GM19043 (cell line): ENCODE measurements around the gene GABRB3.
"Not testable (repeated sequence)": the region's sequence is repeated elsewhere in the genome, so short reads cannot be mapped to it uniquely, and the experiment has no call there.

Source experiments
- ATAC-seq: cut with Tn5 transposase; IDR thresholded peaks from one replicate; pipeline ENCODE4 v1.9.1; 2021; ENCODE audit warnings: low read depth; ENCODE audit not compliant: unreplicated experiment

GABRB3 gene

GRCh38 chr15:26738996-26739395 is 33.9 kb downstream of the GABRB3 start:
- no peak for ATAC-seq

DNA sequence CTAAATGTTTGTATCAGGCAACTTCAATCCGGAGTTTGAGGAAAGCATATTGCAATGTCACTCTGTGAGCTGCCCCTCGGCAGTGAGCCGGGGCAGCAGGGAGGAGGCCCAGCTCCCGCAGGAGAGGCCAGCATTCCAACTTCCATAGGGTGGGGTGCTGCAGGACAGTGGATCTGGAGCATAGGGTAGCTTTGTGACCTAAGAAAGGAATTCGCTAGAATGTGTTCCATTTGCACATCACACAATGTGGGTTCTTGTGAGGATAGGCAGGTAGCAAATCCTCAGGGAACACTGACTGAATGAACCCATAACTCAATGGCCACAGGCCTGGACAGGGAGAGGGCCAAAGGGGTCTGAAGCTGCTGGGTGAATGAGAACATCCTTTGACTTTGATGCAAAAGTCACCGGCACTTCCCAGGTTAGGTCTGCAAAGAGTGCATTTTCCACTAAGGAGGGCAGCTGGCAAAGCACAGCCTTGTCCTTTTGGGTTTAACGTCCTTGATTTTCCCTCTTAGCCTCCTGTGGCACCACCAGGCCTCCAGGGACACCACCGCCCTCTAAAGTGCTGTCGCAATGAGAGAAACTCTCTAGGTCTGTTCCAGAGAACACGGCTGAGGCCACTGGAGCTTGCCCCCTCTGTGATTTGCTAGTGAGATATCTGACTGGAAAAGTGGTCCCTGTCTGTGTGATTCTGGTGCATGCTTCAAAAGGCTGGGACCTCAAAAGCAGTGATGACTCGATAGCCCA is 36.2 kb downstream of the GABRB3 start:
- ATAC-seq: no peak

DNA sequence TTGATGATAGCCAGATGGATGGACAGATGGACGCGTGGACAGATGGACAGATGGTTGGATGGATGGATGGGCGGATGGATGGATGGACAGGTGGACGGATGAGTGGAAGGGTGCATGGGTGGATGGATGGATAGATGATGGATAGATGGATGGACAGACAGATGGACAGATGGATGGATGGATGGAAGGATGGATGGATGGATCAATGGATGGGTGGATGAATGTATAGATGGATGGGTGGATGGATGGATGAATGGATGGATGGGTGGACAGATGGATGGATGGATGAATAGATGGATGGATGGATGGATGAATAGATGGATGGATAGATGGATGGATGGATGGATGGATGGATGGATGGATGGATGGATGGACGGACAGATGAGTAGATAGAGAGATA is 40.9 kb downstream of the GABRB3 start:
- ATAC-seq: no peak

- no peak for ATAC-seq
Observed at GRCh38 chr15:26729581-26729980, 43.3 kb downstream of the GABRB3 start.

GRCh38 chr15:26729030-26729429 is 43.8 kb downstream of the GABRB3 start:
- no peak for ATAC-seq

- ATAC-seq: no peak
Observed at GRCh38 chr15:26724381-26725150, 48.3 kb downstream of the GABRB3 start.

- no peak for ATAC-seq
Observed at GRCh38 chr15:26722621-26723160, 50.2 kb downstream of the GABRB3 start.

DNA sequence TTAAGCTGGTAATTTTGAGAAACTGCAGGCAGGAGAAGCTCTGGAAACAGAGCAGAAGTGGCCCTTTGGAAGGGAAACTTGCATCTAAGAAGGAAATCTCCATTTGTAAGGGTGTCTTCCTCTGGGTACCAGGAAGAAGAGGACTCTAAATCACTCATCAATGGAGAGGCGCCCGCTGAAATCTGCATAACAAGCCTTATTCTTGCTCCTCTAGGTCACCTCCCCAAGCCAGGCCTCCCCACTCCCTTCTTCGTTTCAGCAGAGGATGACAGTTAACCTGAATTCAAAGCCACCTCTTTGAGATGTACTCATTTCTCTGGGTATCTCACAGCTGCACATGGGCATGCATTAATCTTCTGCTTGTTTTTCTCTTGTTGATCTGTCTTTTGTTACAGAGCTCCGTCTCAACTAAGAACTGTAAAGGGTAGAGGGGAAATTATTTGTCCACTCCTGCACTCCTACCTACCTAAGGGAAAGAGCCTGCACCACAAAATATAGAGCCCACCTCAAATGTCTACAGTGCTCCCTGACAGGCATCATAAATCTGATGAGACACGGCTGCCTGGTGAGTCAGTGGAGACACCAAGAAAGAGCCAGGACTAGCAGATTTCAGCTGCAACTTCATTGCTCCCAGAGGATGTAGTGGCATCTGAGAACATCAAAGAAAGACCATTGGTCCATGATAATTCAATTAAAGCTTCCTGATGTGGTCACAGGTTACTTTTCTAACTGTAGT is 51.5 kb downstream of the GABRB3 start:
- ATAC-seq: no peak

- no peak for ATAC-seq
Observed at GRCh38 chr15:26720546-26720945, 52.3 kb downstream of the GABRB3 start.

DNA sequence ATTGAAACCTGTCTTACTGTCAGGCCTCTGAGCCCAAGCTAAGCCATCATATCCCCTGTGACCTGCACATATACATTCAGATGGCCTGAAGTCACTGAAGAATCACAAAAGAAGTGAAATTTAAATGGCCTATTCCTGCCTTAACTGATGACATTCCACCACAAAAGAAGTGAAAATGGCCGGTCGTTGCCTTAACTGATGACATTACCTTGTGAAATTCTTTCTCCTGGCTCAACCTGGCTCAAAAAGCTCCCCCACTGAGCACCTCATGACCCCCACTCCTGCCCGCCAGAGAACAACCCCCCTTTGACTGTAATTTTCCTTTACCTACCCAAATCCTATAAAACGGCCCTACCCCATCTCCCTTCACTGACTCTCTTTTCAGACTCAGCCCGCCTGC is 53.0 kb downstream of the GABRB3 start:
- ATAC-seq: not testable (repeated sequence)

GRCh38 chr15:26716069-26716468 is 56.8 kb downstream of the GABRB3 start:
- no peak for ATAC-seq

DNA sequence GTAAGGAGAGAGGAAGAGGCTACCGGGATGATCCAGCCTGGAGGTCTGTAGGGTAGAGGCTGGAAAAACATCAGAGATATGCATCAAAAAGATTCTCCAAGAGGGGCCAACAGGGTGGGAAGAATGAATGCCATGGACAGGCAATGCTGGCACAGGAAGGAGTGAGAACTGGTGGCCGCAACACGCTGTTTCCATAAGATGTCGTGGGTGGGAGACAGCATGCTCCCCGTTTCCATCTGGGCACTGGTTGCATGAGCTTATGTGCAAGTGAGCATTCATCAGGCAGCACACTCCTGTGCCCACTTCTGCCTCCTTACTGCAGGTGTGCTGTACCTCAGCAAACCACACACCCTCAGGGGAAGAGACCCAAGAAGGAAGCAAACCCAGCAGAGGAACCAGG is 59.4 kb downstream of the GABRB3 start:
- no peak for ATAC-seq

GRCh38 chr15:26712335-26712734 is 60.5 kb downstream of the GABRB3 start:
- ATAC-seq: no peak

GRCh38 chr15:26711445-26711844 is 61.4 kb downstream of the GABRB3 start:
- no peak for ATAC-seq

DNA sequence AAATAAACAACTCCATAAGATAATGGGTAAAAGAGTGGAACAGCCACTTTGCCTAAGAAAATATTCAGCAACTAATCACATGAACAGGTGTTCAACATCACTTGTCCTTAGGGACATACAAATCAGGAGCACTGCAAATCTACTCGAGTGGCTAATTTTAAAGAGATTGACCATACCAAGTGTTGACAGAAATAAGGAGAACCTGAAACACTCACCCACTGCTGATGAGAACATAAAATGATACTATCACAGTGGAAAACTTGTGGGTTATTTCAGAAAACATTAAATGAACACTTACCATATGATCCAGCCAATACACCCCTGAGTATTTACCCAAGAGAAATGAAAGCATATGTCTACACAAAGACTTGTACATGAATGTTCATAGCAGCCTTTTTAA is 70.5 kb downstream of the GABRB3 start:
- ATAC-seq: no peak

GRCh38 chr15:26698555-26698954 is 74.3 kb downstream of the GABRB3 start:
- ATAC-seq: no peak

- ATAC-seq: no peak
Observed at GRCh38 chr15:26697913-26698312, 75.0 kb downstream of the GABRB3 start.

DNA sequence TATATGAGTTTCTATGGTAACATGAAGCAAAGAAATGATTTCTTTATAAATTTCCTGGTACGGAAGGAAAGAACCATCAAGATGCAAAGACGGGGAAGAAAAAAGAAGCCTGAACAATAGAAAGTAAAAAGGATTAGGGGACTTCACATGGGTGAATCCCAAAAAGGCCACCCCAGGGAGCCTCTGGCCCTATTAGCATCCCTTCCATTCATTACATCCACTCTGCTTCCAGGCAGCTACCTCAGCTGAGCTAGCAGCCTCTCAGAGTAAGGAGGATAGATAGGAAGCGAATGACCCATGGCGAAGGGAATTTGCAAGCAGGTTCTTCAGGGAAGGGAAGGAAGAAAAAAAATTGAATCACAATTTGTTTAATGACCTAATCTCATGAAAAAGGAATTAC is 81.6 kb downstream of the GABRB3 start:
- ATAC-seq: no peak

- ATAC-seq: no peak
Observed at GRCh38 chr15:26690778-26691177, 82.1 kb downstream of the GABRB3 start.

- no peak for ATAC-seq
Observed at GRCh38 chr15:26689462-26689861, 83.4 kb downstream of the GABRB3 start.

- no peak for ATAC-seq
Observed at GRCh38 chr15:26686547-26687187, 86.2 kb downstream of the GABRB3 start.
